Parietal lobe (tissue), 1 donor: ENCODE data around the gene ASPA. TPM values are rescaled to one million over a fixed set of nuclear protein-coding genes. Genes with fewer than 3 reads are reported as not detected.

Experiments used
- total RNA-seq: library from RNA; depleted of rRNA; stranded (reverse); fragments of >200 nt; gene quantifications from one replicate; pipeline ENCODE4 v1.2.3, GENCODE V29; 2014

Gene ASPA
- total RNA-seq: 1.3 TPM

GRCh38 chr17:3475812-3476610 is at the start of gene ASPA:
Gene ASPA, plus strand, starts transcription at chr17:3475997. Its CDS starts 163 bp downstream, at chr17:3476160.

GRCh38 chr17:3433741-3434140 is 42.1 kb upstream of the ASPA start, which contains the start of gene OR1E2:
Gene OR1E2, minus strand, starts transcription at chr17:3433841. Its CDS starts 0 bp downstream, at chr17:3433841.

GRCh38 chr17:3471599-3471998 is 4.2 kb upstream of the ASPA start, which contains the start of gene SPATA22:
Gene SPATA22, minus strand, starts transcription at chr17:3471819. Its CDS starts 2,494 bp downstream, at chr17:3469325.

Other genes with a start within 250 kb of the ASPA start
- gene OR3A1, start 177.6 kb upstream of the ASPA start, total RNA-seq: 0.31 TPM
- gene OR3A2, start 89.7 kb upstream of the ASPA start, total RNA-seq: 1.3 TPM
- gene OR1E1, start 77.6 kb upstream of the ASPA start, total RNA-seq: not detected
- gene OR3A3, start 64.6 kb upstream of the ASPA start, total RNA-seq: not detected
- not detected for gene OR1E2, start 42.2 kb upstream of the ASPA start, total RNA-seq
- 1.3 TPM for gene SPATA22, start 4.2 kb upstream of the ASPA start, total RNA-seq
- gene TRPV3, start 81.8 kb downstream of the ASPA start, total RNA-seq: 0.94 TPM
- 10.6 TPM for gene TRPV1, start 133.4 kb downstream of the ASPA start, total RNA-seq
- gene SHPK, start 160.3 kb downstream of the ASPA start, total RNA-seq: 23.5 TPM
- gene CTNS, start 160.8 kb downstream of the ASPA start, total RNA-seq: 8.5 TPM
- 31.3 TPM for gene TAX1BP3, start 192.6 kb downstream of the ASPA start, total RNA-seq
- gene EMC6, start 192.8 kb downstream of the ASPA start, total RNA-seq: 10.6 TPM
- gene P2RX5, start 220.2 kb downstream of the ASPA start, total RNA-seq: 6.9 TPM
- 1.3 TPM for gene HASPIN, start 247.9 kb downstream of the ASPA start, total RNA-seq